Chondrocyte (in vitro differentiated cells): ENCODE measurements around the gene EXD3. TPM values are rescaled to one million over a fixed set of nuclear protein-coding genes. Genes with fewer than 3 reads are reported as not detected.

Experiments
- DNase-seq: peaks from one replicate; pipeline ENCODE4 v3.0.0; 2021; ENCODE audit warnings: mixed read lengths, low spot score
- H3K27ac Mint-ChIP-seq: one replicate; pipeline ENCODE4 v1.8.0; 2021; ENCODE audit warnings: mild to moderate bottlenecking, moderate library complexity, mixed read lengths; ENCODE audit not compliant: unreplicated experiment
- H3K27me3 Mint-ChIP-seq: 2 replicates; pipeline ENCODE4 v1.8.0; 2021; ENCODE audit warnings: low read depth, mixed read lengths
- H3K36me3 Mint-ChIP-seq: 2 replicates; pipeline ENCODE4 v1.8.0; 2021; ENCODE audit warnings: low read depth, mixed read lengths
- H3K4me1 Mint-ChIP-seq: 2 replicates; pipeline ENCODE4 v1.8.0; 2021; ENCODE audit warnings: low read depth, mild to moderate bottlenecking, mixed read lengths
- H3K4me3 Mint-ChIP-seq: one replicate; pipeline ENCODE4 v1.8.0; 2021; ENCODE audit warnings: mild to moderate bottlenecking, moderate library complexity, mixed read lengths; ENCODE audit not compliant: unreplicated experiment
- H3K9me3 Mint-ChIP-seq: 2 replicates; pipeline ENCODE4 v1.8.0; 2021; ENCODE audit warnings: low read depth, mixed read lengths
- total RNA-seq: library from RNA; stranded (reverse); gene quantifications from 3 replicates; pipeline ENCODE4 v1.2.1, GENCODE V29; 2021
- TF ChIP-seq, protein P1 (sequence below): fragments of 200-600 bp; sonication (generic); IDR thresholded peaks from 2 replicates; pipeline ENCODE4 v1.5.0; 2021; ENCODE audit warnings: antibody characterized with exemption, mild to moderate bottlenecking, moderate library complexity

The EXD3 gene
- total RNA-seq, 1 donor from 2014 or later, result 11.6 TPM

DNA sequence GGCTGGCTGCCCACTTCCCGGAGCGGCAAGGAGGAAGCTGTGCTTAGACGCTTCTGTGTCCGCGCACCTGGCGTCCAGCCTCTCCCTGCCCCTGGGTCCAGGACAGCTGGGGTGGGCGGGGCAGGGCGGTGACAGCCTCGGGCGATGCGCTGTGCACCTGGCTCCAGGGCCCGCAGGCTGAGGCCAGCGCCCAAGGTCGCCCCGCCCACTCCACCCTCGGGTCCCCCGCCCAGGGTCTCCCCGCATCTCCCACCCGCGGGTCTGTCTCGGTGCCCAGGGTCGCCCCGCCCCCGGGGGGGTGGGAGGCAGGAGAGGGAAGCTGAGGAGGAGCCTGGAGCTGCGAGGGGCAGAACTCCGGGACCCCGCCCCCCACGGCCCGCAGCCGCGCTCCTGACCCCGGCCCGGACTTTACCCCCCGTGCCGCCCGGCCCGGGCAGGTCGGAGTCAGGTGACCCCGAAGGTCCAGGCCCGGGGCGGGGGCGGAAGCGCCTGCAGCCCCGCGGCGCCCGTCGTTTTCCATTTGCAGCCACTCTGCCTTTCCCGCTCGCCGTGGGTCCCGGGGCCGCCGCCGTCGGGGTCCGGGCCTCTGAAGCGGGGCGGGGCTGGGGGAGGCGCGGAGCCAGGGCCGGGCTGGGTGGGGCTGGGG, 18.4 kb upstream of the EXD3 start, which contains the start of gene ENTPD8:
Gene ENTPD8 (minus strand): TSS at position 69 of the 646 bp plus-strand sequence. CDS start 3,072 bp downstream, outside the sequence.
- TF ChIP-seq, protein P1, sequence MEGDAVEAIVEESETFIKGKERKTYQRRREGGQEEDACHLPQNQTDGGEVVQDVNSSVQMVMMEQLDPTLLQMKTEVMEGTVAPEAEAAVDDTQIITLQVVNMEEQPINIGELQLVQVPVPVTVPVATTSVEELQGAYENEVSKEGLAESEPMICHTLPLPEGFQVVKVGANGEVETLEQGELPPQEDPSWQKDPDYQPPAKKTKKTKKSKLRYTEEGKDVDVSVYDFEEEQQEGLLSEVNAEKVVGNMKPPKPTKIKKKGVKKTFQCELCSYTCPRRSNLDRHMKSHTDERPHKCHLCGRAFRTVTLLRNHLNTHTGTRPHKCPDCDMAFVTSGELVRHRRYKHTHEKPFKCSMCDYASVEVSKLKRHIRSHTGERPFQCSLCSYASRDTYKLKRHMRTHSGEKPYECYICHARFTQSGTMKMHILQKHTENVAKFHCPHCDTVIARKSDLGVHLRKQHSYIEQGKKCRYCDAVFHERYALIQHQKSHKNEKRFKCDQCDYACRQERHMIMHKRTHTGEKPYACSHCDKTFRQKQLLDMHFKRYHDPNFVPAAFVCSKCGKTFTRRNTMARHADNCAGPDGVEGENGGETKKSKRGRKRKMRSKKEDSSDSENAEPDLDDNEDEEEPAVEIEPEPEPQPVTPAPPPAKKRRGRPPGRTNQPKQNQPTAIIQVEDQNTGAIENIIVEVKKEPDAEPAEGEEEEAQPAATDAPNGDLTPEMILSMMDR, result no peak
- Mint-ChIP-seq H3K36me3 (no peaks in the 10 kb centered on the region), H3K27me3 (no peaks in the 10 kb centered on the region), H3K4me1 (peaks cover 9% of the 10 kb centered on the region), H3K27ac (no peak within 1 kb of the TSS), H3K4me3 (peak within 1 kb of the TSS; percentile 58), H3K9me3 (no peaks in the 10 kb centered on the region)
- peak; percentile 77 for DNase-seq

DNA sequence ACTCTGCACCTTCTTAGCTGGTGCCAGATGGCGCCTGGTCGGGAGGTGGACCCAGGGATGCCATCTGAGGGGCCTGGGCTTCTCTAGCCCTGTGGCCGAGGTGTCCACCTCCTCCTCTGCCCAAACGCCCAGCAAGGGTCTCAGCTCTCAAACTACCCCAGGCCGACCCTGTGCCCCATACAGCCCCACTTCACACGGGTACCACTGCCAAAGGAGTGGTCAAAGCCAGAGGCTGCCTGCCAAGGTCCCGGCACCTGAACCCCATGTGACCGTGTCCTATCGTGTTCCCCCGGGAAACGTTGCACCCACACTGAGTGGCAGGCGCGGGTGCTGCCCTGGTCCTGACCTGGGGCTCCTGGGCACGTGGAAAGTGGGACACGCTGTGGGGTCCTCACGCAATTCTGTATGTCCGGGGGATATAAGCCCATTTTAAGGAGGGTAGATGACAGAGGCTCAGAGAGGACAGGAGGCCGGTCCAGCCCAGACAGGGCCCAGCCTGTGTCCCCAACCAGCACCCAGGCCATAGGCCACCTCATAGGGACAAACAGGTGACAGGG, 16.3 kb upstream of the EXD3 start:
- Mint-ChIP-seq H3K9me3 (no peaks in the 10 kb centered on the region), H3K27ac (no peak overlapping the region), H3K4me3 (peak overlapping the region; percentile 38)

DNA sequence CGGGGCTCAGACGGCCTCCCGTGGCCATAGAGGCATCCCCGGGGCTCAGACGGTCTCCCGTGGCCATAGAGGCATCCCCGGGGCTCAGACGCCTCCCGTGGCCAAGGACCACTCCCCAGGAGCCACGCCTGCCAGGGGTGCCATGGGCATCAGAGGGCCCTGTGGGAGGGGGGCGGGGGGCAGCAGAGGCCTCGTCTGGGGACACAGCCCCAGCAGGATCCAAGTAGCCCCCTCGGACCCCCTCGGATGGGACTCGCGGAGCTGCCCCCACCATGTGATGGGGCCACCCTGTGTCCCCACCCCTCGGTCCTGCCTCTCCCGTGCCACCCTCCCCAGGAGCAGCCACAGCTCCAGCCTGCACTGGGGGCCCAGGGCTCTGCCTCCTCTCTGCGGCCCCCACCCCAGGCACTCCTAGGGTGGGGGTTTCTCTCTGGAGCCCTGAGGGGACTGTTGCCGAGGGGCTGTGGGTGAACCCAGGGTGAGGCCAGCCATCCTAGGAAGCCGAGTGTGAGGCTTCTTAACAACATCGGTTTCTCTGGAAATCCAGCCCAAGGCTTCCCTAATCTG, 15.7 kb upstream of the EXD3 start:
- peaks cover 3% of the 10 kb centered on the region for H3K4me1 Mint-ChIP-seq
- no peak overlapping the region for H3K27ac Mint-ChIP-seq
- no peaks in the 10 kb centered on the region for H3K27me3 Mint-ChIP-seq
- H3K4me3 Mint-ChIP-seq, result no peak overlapping the region
- peak; percentile 72 for DNase-seq
- no peaks in the 10 kb centered on the region for H3K9me3 Mint-ChIP-seq
- TF ChIP-seq, protein P1, result no peak
- no peaks in the 10 kb centered on the region for H3K36me3 Mint-ChIP-seq

More for the DNA sequence above, 16.3 kb upstream of the EXD3 start:
- H3K36me3 Mint-ChIP-seq, result no peaks in the 10 kb centered on the region
- TF ChIP-seq, protein P1, result no peak
- H3K27me3 Mint-ChIP-seq, result no peaks in the 10 kb centered on the region
- DNase-seq, result peak; percentile 81
- peaks cover 3% of the 10 kb centered on the region for H3K4me1 Mint-ChIP-seq

DNA sequence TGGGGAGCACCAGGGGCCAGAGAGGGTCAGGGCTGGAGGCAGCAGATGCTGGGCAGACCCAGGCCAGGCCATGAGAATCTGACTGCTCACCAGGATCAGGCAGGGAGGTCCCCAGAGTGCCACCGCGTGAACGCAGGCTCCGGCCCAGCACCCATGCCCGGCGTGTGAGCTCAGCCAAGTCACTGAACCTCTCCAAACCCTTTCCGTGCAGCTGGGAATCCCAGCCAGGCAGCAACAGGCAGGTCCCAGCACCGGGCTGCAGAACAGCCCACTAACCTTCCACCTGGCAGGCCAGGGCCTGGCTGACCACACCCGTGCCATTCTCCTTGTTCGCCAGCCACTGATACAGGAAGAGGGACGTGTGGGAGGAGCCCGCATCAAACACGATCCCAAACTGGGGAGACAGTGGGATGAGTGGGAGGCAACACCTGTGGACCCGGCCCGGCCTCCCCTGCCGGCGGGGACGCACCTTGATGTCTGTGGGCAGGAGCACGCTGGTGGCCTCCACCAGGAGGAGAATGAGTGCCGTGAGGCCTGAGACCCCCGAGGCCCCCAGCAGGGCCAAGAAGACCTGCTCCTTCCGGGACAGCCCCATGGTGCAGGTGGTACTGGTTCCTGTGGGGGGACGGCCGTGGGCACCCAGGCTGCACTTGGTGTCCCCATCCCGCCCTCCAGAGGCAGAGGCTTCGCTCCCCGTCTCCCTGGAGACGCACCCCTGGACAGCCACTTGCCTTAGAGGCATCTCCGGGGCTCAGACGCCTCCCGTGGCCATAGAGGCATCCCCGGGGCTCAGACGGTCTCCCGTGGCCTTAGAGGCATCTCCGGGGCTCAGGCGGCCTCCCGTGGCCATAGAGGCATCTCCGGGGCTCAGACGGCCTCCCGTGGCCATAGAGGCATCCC, 15.0 kb upstream of the EXD3 start:
- Mint-ChIP-seq H3K4me1 (peaks cover 3% of the 10 kb centered on the region), H3K9me3 (no peaks in the 10 kb centered on the region), H3K27ac (no peak overlapping the region), H3K27me3 (no peaks in the 10 kb centered on the region), H3K4me3 (no peak overlapping the region), H3K36me3 (no peaks in the 10 kb centered on the region)
- TF ChIP-seq, protein P1, result no peak
- peak; percentile 85 for DNase-seq
